GM21529 (cell line): ENCODE data around the gene S100A10.

Source experiments
- ATAC-seq: cut with Tn5 transposase; IDR thresholded peaks from one replicate; pipeline ENCODE4 v1.9.1; 2021; ENCODE audit not compliant: unreplicated experiment

The S100A10 gene

GRCh38 chr1:151939141-151939540 is 54.5 kb downstream of the S100A10 start:
- ATAC-seq, result no peak

- no peak for ATAC-seq
Observed at GRCh38 chr1:151936653-151937052, 57.0 kb downstream of the S100A10 start.

- no peak for ATAC-seq
Observed at GRCh38 chr1:151935894-151936602, 57.6 kb downstream of the S100A10 start.

GRCh38 chr1:151935154-151935553 is 58.5 kb downstream of the S100A10 start:
- ATAC-seq, result no peak

- no peak for ATAC-seq
Observed at GRCh38 chr1:151934048-151934493, 59.6 kb downstream of the S100A10 start.
